WERI-Rb-1 (cell line): Measurements from ENCODE around the gene RNASEH2A.
"Not testable (repeated sequence)": the region's sequence is repeated elsewhere in the genome, so short reads cannot be mapped to it uniquely, and the experiment has no call there.

ENCODE experiments used
- DNase-seq: peaks from one replicate; pipeline ENCODE4 v3.0.0-alpha.2; 2020
- H3K27ac ChIP-seq: fragments of 250-450 bp; sonication (Bioruptor Pico); 2 replicates; pipeline ENCODE4 v1.5.1; 2020; ENCODE audit warnings: mild to moderate bottlenecking, moderate library complexity
- H3K27me3 ChIP-seq: fragments of 250-450 bp; sonication (Bioruptor Pico); 2 replicates; pipeline ENCODE4 v1.5.1; 2021; ENCODE audit warnings: mild to moderate bottlenecking, low read depth, moderate library complexity; ENCODE audit not compliant: insufficient read depth, severe bottlenecking
- H3K36me3 ChIP-seq: fragments of 250-450 bp; sonication (Bioruptor Pico); 2 replicates; pipeline ENCODE4 v1.5.1; 2020; ENCODE audit warnings: mild to moderate bottlenecking, moderate library complexity
- H3K4me3 ChIP-seq: 2 replicates; pipeline ENCODE4 v1.5.1; 2011; ENCODE audit warnings: low read depth, mild to moderate bottlenecking, control low read depth, low read length
- H3K9me3 ChIP-seq: fragments of 250-450 bp; sonication (Bioruptor Pico); 2 replicates; pipeline ENCODE4 v1.5.1; 2021; ENCODE audit warnings: mild to moderate bottlenecking, moderate library complexity; ENCODE audit not compliant: severe bottlenecking
- CTCF ChIP-seq: IDR thresholded peaks from 2 replicates; pipeline ENCODE4 v1.5.1; 2011; ENCODE audit warnings: low read depth, mild to moderate bottlenecking, control low read depth, inconsistent platforms, low read length

RNASEH2A gene

GRCh38 chr19:12794196-12794941 lies 12.0 kb upstream of the RNASEH2A start:
- H3K27ac ChIP-seq = peak overlapping the region; percentile 83
- H3K27me3 ChIP-seq = no peaks in the 10 kb centered on the region
- no peaks in the 10 kb centered on the region for H3K9me3 ChIP-seq
- DNase-seq = no peak
- H3K4me3 ChIP-seq = peak overlapping the region; percentile 81
- peaks cover 20% of the 10 kb centered on the region for H3K36me3 ChIP-seq
- TF ChIP-seq CTCF = no peak

GRCh38 chr19:12794971-12795381 lies 11.4 kb upstream of the RNASEH2A start:
- Histone ChIP-seq H3K36me3 (peaks cover 26% of the 10 kb centered on the region), H3K27ac (no peak overlapping the region), H3K4me3 (no peak overlapping the region), H3K27me3 (no peaks in the 10 kb centered on the region), H3K9me3 (no peaks in the 10 kb centered on the region)
- DNase-seq = no peak
- no peak for TF ChIP-seq CTCF

- Histone ChIP-seq H3K27me3 (no peaks in the 10 kb centered on the region), H3K4me3 (no peak overlapping the region), H3K9me3 (no peaks in the 10 kb centered on the region), H3K36me3 (peaks cover 41% of the 10 kb centered on the region), H3K27ac (peak overlapping the region; percentile 45)
- peak; percentile 95 for TF ChIP-seq CTCF
- DNase-seq = peak; percentile 83
These were observed 10.0 kb upstream of the RNASEH2A start for GRCh38 chr19:12796146-12797071.

- no peak for TF ChIP-seq CTCF
- H3K27ac ChIP-seq = no peak overlapping the region
- no peaks in the 10 kb centered on the region for H3K27me3 ChIP-seq
- no peak overlapping the region for H3K4me3 ChIP-seq
- no peaks in the 10 kb centered on the region for H3K9me3 ChIP-seq
- peaks cover 42% of the 10 kb centered on the region for H3K36me3 ChIP-seq
- no peak for DNase-seq
These were observed 9.2 kb upstream of the RNASEH2A start for GRCh38 chr19:12797141-12797587.

- H3K9me3 ChIP-seq, H3K27me3 ChIP-seq, DNase-seq, H3K4me3 ChIP-seq, H3K27ac ChIP-seq: not testable (repeated sequence)
- peaks cover 42% of the 10 kb centered on the region for H3K36me3 ChIP-seq
These were observed 8.8 kb upstream of the RNASEH2A start for GRCh38 chr19:12797607-12798006.
